Activated naive CD4-positive, alpha-beta T cell treated with anti-CD3 and anti-CD28 coated beads, Interleukin-2, amount 50 U/mL, for 72 hours (primary cell): Measurements from ENCODE around the gene CRYGN. TPM values are rescaled to one million over a fixed set of nuclear protein-coding genes. Genes with fewer than 3 reads are reported as not detected.

Experiments used
- ATAC-seq, 2 donors: fragments of 150-1000 bp; cut with Tn5 transposase; 2 replicates each; pipeline ENCODE4 v1.10.0; 2021; ENCODE audit warnings: mild to moderate bottlenecking in 2 of 2, moderate library complexity in 2 of 2
- DNase-seq, 2 donors: peaks; one replicate each; pipeline ENCODE4 v3.0.0; 2021 to 2022; ENCODE audit warnings: low spot score in 2 of 2
- H3K27ac Mint-ChIP-seq, 2 donors: one replicate each; pipeline ENCODE4 v1.8.0; 2022; ENCODE audit warnings: mild to moderate bottlenecking in 2 of 2, mixed read lengths in 2 of 2
- H3K36me3 Mint-ChIP-seq, 2 donors: one replicate each; pipeline ENCODE4 v1.8.0; 2022; ENCODE audit warnings: mixed read lengths in 2 of 2
- H3K9me3 Mint-ChIP-seq, 2 donors: one replicate each; pipeline ENCODE4 v1.8.0; 2022; ENCODE audit warnings: mixed read lengths in 2 of 2
- total RNA-seq, 2 donors: library from RNA; stranded (reverse); gene quantifications; one replicate each; pipeline ENCODE4 v1.2.3, GENCODE V29; 2022

The CRYGN gene
- total RNA-seq, 2 donors from 2014 or later, result 0.61 TPM; not detected in 1

DNA sequence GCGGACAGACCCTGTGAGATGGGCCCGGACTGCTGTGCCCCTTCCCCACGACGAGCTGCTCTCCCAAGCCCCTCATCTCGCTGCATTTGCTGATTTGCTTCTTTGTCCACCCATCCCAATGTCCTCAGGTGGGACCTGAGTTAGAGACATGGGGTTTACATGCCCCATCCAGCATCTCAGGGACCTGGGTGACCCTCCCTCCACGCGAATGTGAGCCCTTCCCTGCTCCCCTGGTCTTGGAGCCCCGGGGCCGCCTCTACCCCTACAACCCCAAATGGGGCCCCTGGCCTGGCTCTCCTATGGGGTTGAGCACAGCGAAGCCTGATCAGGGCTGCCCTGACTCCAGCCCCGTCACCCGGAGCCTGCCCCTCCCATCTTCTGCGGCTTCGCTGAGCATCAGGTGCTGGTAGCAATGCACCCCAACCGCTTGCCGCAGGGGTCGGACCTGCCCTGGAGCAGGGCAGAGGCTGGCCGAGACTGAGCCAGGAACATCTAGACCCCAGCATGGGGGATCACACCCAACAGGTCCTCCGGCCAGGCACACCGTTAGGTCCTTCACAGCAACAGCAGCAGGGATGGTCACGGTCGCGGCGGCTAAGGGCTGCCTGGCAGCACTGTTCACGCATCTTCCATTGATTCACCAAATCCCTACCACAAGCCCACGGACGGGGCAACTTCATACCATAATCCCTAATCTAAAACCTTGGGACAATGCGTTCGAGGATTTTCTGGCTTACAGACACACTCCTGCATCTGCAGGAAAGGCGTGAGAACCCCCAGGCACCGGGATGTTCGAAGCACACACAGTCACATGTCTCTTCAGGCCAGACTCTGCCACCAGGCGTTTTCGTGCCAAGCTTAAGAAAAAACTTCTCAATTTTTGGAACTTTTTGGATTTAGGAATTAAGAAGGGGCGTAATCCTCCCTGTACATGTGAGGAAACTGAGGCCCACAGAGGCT, 45.6 kb downstream of the CRYGN start:
- H3K36me3 Mint-ChIP-seq, result no peaks in the 10 kb centered on the region
- no peak overlapping the region for H3K27ac Mint-ChIP-seq
- no peak for DNase-seq
- ATAC-seq, result no peak
- H3K9me3 Mint-ChIP-seq, result peaks cover 4 to 5% of the 10 kb centered on the region in 2 donors

DNA sequence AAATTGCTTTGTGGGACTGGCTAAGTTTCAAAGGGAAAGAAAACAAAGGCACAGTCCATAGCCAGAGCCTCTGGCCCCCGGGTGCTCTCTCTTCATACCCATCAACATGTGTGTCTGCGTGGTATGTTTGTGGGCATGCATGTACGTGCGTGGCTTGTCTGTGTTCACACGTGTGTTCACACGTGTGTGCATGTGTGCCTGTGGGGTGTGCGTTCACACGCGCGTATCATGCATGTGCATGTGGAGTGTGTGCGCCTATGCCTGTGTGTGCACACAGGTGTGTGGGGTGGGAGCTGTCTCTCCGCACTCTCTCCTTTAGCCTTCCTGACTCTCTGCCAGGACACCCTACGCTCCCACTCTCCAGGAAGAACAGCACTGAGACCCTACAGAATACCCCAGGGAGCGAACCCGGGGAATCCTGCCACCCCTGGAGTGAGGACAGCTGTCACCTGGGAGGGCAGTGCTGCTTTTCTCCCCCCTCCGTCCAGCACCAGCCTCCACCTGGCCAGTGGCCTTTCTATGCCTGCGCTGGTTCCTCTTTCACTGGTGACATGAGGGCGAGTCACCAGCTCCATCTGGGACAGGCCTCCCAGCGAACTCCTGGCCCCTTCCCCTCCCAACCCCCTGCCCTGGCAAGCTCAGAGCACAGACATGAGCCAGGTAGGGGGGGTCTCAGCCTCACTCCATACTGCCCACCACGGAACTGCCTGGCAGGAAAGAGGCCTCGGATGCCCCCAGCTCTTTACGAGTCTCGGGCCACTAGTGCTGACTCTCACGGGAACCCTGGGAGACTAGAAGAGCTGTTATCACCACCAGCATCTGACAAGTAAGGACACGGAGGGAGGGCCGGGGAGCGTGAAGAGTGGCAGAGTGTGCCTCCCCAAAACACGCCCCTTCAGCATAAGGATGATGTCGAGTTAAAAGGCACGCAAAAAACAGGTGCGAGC, 46.6 kb downstream of the CRYGN start:
- Mint-ChIP-seq H3K36me3 (no peaks in the 10 kb centered on the region), H3K9me3 (peaks cover 4 to 5% of the 10 kb centered on the region in 2 donors), H3K27ac (no peak overlapping the region)
- DNase-seq, result no peak
- no peak for ATAC-seq

DNA sequence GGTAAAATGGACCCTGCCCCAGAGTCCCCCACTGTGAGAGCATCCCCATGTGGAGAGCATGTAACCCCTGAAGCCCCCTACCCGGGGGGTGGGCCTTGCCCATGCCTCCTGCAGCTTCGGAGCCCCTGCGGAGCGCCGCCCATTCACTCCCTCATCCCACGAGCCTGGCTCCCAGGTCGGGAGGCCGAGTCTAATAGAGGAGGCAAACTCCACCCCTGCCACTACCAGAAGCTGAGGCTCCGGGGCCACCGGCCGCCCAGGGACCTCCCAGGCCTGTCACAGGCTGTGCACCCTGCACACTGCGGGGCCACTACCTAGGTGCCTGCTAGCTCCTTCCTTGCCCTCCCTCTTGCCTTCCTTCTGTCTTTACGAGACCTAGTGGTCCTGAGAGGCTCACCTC, 47.5 kb downstream of the CRYGN start:
- DNase-seq, result no peak
- Mint-ChIP-seq H3K36me3 (no peaks in the 10 kb centered on the region), H3K9me3 (no peaks in the 10 kb centered on the region), H3K27ac (no peak overlapping the region)
- ATAC-seq, result no peak

DNA sequence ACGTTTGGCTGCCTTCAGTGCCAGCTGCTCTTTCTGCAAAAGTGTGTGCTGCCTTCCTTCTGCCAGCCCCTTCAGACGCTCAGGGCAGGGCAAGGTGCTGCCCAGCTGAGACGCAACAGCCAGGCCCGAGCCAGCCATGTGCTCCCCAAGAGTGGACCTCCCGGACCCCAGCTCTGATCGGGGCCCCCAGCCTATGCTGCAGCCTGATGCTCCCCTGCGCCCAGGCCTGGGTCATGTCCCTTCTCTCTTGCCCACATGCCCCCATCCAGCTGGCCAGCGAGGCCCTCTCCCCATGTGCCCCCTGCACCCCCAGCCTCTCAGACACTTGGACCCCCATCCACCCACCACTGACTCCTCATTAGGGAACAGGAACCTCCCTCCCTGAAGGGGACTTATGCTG, 47.9 kb downstream of the CRYGN start:
- Mint-ChIP-seq H3K27ac (no peak overlapping the region), H3K36me3 (no peaks in the 10 kb centered on the region), H3K9me3 (no peaks in the 10 kb centered on the region)
- ATAC-seq, result no peak
- no peak for DNase-seq

DNA sequence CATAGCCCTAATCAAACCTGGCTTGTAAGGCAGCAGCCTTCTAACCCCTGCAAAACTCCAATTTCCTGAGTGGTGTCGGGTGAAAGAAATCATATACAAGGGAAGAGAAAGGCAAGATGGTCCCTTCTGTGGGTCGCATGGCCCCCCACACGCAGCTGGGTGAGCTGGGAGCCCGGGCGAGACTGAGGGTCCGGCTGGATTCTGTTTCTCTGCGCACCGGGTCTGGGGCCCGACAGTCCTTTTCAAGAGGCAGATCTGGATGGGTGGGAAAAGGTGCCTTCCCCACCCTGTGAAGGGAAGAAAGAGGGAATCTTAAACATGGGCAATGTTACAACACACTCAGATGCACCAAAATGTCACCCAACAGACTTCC, 48.6 kb downstream of the CRYGN start:
- Mint-ChIP-seq H3K9me3 (no peaks in the 10 kb centered on the region), H3K36me3 (no peaks in the 10 kb centered on the region), H3K27ac (no peak overlapping the region)
- ATAC-seq (no peak), DNase-seq (no peak)

DNA sequence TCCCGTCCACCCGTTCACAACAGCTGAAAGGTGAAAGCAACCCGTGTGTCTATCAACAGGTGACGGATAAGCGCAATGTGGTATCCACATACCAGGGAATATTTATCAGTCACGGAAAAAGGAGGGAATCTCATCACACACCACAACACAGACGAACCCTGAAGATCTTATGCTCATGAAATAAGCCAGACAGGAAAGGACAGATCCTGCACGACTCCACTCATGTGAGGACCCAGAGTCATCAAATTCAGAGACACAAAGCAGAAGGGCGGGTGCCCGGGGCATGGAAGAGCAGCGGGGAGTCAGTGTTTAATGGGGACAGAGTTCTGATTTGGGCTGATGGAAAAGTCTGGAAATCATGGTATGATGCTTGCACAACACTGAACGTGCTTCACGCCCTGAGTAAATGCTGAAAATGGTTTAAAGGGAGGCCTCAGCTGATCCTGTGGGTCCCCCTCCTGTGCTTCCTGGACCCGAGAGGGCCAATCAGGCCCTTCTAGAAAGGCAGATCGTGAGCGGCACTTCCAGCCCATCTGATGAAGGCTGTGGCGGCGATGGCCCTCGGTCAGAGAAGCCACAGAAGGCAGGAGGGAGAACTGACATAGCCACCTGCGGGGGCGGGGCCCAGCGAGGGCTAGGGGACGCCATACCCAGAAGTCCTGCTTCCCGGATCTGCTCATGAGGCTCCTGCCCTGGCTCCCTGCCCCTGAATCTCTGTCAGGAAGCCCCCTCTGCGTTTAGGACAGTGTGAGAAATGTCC, 49.2 kb downstream of the CRYGN start:
- no peaks in the 10 kb centered on the region for H3K9me3 Mint-ChIP-seq
- H3K36me3 Mint-ChIP-seq, result no peaks in the 10 kb centered on the region
- no peak for DNase-seq
- H3K27ac Mint-ChIP-seq, result no peak overlapping the region
- no peak for ATAC-seq

DNA sequence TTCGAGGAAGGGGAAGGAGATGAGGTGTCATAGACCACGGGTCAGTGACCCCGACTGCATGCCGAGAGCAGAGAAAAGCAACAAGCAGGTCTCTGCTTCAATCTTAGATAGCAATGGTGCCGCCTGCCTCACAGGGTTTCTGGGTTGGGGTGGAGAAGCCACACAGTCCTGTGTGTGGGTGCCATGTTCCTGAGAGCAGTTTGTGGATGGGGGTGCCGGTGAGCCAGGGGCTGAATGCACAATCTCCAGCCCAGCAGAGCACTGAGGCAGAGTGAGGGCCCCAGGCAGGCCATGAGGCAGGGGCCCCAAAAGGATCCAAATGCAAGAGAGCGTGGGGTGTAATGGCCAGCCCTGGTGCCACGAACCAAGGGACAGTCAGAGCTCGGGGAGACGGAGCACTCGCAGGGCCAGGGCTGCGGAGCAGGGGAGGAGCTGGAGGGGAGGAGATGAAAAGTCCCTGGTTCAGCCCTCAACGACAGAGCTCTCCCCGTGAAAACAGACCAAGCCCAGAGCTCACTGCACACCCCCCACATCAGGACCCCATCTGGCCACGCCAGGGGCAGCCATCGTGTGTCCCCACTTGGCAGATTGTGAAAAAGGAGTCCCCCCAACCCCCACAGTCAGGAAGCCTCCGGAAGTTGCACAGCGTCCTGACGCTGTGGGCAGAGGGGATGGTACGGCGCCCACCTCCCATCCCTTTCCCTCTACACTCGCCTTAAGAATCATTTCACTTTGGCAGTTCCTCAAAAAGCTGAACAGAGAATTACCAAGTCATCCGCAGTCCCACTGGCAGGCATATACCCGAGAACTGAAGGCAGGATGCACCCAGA, 50.0 kb downstream of the CRYGN start:
- no peaks in the 10 kb centered on the region for H3K36me3 Mint-ChIP-seq
- no peak for DNase-seq
- H3K27ac Mint-ChIP-seq, result peak overlapping the region in 1 of 2 donors; percentile 28
- H3K9me3 Mint-ChIP-seq, result no peaks in the 10 kb centered on the region
- no peak for ATAC-seq

DNA sequence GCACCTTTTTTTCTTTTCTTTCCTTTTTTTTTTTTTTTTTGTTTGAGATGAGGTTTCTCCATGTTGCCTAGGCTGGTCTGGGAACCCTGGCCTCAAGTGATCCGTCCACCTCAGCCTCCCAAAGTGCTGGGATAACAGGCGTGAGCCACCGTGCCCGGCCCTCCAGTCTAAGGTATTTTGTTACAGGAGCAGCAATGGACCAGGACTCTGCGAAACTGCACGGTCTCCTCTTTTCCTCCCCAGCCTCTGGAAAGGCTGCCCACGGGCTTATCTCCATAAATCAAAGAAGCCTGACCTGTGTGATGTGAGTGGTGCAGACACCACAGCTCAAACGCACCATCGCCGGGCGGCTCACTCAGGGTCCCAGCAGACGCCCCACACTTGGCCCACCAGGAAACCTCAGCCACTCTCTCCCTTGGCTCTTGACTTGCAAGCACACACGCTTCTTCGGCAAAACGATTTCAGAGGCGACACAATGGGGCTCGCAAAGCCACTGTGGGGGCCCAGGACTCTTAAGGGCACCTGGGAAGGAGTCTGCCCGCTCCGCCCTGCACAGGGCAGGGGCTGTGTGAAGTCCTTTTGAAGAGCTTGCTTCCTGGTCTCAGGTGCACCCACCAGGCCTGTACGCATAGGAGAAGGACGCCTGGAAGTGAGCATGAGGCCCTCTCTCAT, 50.7 kb downstream of the CRYGN start:
- no peaks in the 10 kb centered on the region for H3K36me3 Mint-ChIP-seq
- H3K9me3 Mint-ChIP-seq, result no peaks in the 10 kb centered on the region
- DNase-seq (no peak), ATAC-seq (no peak)
- peak overlapping the region in 1 of 2 donors; percentile 28 for H3K27ac Mint-ChIP-seq

DNA sequence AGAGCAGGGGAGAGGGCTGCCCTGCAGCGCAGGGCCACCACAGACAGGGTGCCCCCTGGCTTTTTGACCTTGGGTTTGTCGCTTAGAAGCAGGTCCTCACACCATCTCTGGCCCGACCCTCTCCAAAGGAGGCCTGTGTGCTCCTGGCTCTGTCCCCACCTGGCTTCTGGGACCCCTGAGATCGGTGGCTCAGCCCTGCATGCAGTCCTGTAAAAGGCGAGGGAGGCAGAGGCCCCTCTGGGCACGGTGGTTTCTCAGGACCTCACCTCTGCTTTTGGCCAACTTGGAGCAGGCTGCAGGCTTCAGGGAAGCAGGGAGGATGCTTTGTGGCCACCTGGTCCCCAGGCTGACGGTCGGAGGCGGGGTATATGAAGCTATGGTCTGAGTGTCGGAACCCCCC, 51.5 kb downstream of the CRYGN start:
- ATAC-seq (no peak), DNase-seq (no peak)
- no peaks in the 10 kb centered on the region for H3K9me3 Mint-ChIP-seq
- H3K36me3 Mint-ChIP-seq, result no peaks in the 10 kb centered on the region
- no peak overlapping the region for H3K27ac Mint-ChIP-seq

DNA sequence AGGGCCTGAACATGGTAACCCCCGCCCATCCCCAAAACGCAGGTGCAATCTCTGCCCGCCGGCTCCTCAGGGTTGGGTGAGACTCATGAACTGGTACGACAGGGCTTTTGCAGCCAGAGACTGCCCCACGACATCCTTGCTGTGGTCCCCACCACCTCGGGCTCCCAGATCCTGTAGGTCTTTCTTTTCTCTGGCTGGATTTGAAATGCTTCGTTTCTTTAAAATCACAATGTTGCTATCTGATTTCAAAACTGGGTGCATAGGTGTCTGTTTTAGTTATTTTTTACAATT, 52.0 kb downstream of the CRYGN start:
- Mint-ChIP-seq H3K36me3 (no peaks in the 10 kb centered on the region), H3K27ac (no peak overlapping the region), H3K9me3 (no peaks in the 10 kb centered on the region)
- ATAC-seq, result no peak
- DNase-seq, result no peak

DNA sequence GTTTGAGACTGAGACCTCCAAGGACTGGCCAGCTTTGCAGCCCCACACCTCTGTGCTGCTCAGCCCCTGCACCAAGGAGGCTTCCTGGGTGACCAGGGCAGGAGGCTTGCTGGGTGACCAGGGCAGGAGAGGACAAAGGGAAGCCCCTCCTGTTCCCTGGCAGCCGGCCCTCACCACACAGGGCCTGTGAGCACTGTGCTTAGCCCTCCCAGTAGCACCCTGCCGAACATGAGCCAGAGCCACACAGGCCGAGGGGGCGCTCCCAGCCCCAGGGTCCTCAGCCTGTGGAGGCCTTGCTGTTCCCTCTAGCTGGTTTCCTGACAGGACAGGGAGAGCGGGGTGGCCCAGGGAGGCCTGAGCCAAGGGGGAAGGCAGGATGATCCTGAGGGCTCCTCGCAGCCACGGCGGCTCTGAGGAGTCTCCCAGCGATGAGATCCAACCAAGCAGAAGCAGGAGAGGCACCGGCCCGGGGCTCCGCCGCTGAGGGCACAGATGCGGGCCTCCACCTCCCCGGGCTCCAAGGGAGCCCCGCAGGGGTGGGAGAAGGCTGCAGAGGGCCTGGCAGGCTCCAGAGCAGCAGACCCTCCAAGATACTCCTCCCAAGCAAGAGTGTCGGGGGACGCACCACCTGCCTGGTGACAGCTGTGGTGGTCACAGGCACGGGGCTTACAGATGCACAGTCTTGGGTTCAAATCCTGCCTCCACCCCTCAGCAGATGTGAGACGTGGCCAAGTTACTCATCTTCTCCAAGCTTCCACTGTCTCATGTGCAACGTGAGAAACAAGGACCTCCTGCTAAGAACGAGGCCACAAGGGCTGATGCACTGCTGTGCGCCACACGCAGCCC, 52.6 kb downstream of the CRYGN start:
- ATAC-seq (no peak), DNase-seq (no peak)
- H3K27ac Mint-ChIP-seq, result no peak overlapping the region
- no peaks in the 10 kb centered on the region for H3K36me3 Mint-ChIP-seq
- no peaks in the 10 kb centered on the region for H3K9me3 Mint-ChIP-seq

DNA sequence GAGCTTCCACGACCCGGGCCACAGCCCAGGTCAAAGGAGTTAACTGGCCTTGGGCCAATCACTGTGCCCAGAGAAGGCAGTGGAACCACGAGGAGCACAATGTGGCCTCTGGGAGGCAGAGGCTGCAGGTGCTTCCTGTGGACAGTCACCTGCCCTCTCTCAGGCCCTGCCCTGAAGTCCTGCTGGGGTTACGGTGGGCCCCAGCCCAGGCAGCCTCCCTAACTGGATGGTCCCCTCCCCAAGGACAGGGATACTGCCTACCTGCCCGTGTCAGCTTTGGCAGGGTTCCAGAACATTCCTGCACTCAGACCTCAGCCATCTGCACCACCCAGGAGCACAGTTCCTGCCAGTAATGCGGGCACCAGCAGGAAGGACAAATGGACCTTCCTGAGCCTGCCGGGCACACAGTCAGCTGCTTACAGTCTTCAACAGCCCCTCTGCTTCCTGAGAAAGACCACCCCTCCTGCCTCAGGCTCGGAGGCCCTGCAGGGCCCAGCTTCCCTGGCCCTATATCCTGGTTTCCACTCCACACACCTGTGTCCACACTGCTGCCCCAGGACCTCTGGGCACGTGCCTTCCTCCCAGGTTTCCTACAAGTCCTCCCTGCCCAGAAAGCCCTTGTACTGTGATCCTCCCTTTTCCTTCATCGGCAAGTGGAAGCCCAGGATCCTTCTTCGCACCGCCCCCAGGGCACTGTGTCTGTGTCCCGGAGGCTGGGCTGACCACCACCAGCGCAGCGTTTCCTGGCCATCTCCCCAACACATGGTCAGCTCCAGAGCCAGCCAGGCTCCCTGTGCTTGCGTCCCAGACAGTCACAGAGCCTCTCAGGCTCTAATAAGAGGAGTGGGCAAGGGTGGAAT, 53.4 kb downstream of the CRYGN start:
- ATAC-seq (no peak), DNase-seq (no peak)
- H3K27ac Mint-ChIP-seq, result peak overlapping the region; percentile 50 to 68
- H3K9me3 Mint-ChIP-seq, result no peaks in the 10 kb centered on the region
- H3K36me3 Mint-ChIP-seq, result no peaks in the 10 kb centered on the region

DNA sequence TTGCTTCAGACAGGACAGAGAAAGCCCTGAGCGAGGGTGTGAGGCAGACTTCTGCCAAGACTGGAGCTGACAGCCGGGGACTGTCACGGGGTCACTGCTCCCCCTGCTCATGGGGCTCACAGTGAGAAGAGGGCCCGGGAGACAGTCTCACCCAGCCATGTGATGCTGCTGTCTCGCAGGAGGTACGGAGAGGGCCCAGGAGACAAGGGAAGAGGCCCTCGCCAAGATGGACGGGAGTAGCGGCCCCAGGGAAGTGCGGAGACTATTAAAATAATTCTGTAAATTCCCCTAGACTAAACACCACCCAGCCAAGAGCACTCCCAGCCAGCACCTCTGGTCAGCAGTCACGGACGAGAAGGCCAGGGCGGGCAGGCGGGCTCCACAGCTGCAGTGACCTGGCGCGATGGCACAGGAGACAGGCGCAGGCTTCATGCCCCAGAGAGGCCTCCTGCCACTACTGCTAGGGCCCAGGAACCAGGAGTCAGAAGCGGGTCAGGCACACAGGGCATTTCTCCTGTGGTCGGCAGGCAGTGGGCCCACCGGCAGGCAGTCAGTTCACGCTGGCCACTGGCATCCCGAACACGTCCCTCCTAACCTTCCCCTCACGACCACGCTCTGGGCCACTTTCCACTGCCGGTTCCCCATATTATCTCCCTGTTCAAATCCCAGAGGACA, 54.2 kb downstream of the CRYGN start:
- DNase-seq (no peak), ATAC-seq (no peak)
- Mint-ChIP-seq H3K9me3 (no peaks in the 10 kb centered on the region), H3K36me3 (no peaks in the 10 kb centered on the region), H3K27ac (peak overlapping the region in 1 of 2 donors; percentile 68)
